ENCODE results near the gene PCDHB5. TPM values are rescaled to one million over a fixed set of nuclear protein-coding genes. Genes with fewer than 3 reads are reported as not detected.
A peak's percentile ranks its signal among the peaks of the same experiment; 100 is the strongest.
"Not testable (repeated sequence)": the region's sequence is repeated elsewhere in the genome, so short reads cannot be mapped to it uniquely, and the experiment has no call there.

Gene PCDHB5
- total and polyA plus RNA-seq, 2 of the 4 experiments (the other 2 are of a cell fraction), result 0.18 to 0.32 TPM

GRCh38 chr5:141150993-141151325, 16.0 kb downstream of the PCDHB5 start:
- Histone ChIP-seq H2BK20ac (ENCODE audit: low read depth, low read length) (no peak overlapping the region), H3K18ac (ENCODE audit: low read depth, low read length) (no peak overlapping the region), H3K9me3 (ENCODE audit: control insufficient read depth, insufficient read depth, low read length) (peaks cover 15% of the 10 kb centered on the region; the same call in 1 of the 2 replicates), H3K9ac (ENCODE audit: low read depth, low read length) (no peak overlapping the region), H4K8ac (ENCODE audit: low read depth in 2 of 2, low read length in 2 of 2) (no peak overlapping the region), H3K36me3 (ENCODE audit: control insufficient read depth, insufficient read depth, low read length) (no peaks in the 10 kb centered on the region), H3K27me3 (ENCODE audit: control insufficient read depth, insufficient read depth, low read length) (no peaks in the 10 kb centered on the region), H3K14ac (replicated peaks; ENCODE audit: low read depth, low read length) (no peak overlapping the region), H3K4me2 (ENCODE audit: low read depth, low read length) (no peak overlapping the region), H2BK5ac (ENCODE audit: low read depth, low read length, poor library complexity, severe bottlenecking) (no peak overlapping the region), H4K91ac (ENCODE audit: insufficient read depth, low read depth, low read length) (no peak overlapping the region), H2AK5ac (ENCODE audit: low read depth, low read length) (no peak overlapping the region), H3K23ac (ENCODE audit: low read depth, low read length) (no peak overlapping the region), H3K4me3 (ENCODE audit: insufficient read depth, low read depth, low read length) (no peak overlapping the region), H2AK9ac (replicated peaks; ENCODE audit: low read depth, low read length, poor library complexity) (no peak overlapping the region), H3K56ac (ENCODE audit: extremely low read depth, insufficient read depth, low read length) (no peak overlapping the region), H3K27ac (ENCODE audit: insufficient read depth, low read length) (no peak overlapping the region), H2AFZ (replicated peaks; ENCODE audit: low read length, poor library complexity) (peak overlapping the region; percentile 11), H3K4ac (ENCODE audit: low read depth, low read length) (no peak overlapping the region), H3K9me1 (ENCODE audit: insufficient read depth, low read length) (no peaks in the 10 kb centered on the region), H2BK15ac (ENCODE audit: low read depth, low read length) (no peak overlapping the region), H3K79me1 (ENCODE audit: low read depth in 1 of 2, low read length in 2 of 2) (no peaks in the 10 kb centered on the region), H4K5ac (ENCODE audit: low read depth, low read length) (no peak overlapping the region), H3K4me1 (ENCODE audit: control insufficient read depth, insufficient read depth, low read length) (no peaks in the 10 kb centered on the region), H4K20me1 (ENCODE audit: insufficient read depth, low read length) (no peaks in the 10 kb centered on the region), H2BK120ac (ENCODE audit: low read depth, low read length) (no peak overlapping the region)
- ATAC-seq (ENCODE audit: low read depth), result no peak
- in situ Hi-C loops (cut with MboI; ENCODE audit: low sequenced_read_pairs) (no loop called here), intact Hi-C loops (cut with micrococcal nuclease) (no loop called here), dilution Hi-C loops (cut with HindIII; ENCODE audit: low sequenced_read_pairs, unreplicated experiment) (no loop called here)
- 40% methylated on average over 6 of the region's 13 CpGs; no CpG with 5 or more reads in 1 of the 2 experiments for WGBS, 2 experiments (ENCODE audit: extremely low coverage in 2 of 2, insufficient read length in 1 of 2)
- POLR2A ChIA-PET (ENCODE audit: unreplicated experiment), result no interaction called here
- TF ChIP-seq RAD21 (IDR thresholded peaks at IDR 0.05; ENCODE audit: low read length) (no peak), MAZ (IDR thresholded peaks at IDR 0.05; ENCODE audit: borderline replicate concordance, low read depth, low read length) (no peak), MXI1 (IDR thresholded peaks at IDR 0.05; ENCODE audit: borderline replicate concordance, low read depth, low read length) (no peak), SMC3 (IDR thresholded peaks at IDR 0.05; ENCODE audit: low read depth, low read length) (no peak), RFX5 (IDR thresholded peaks at IDR 0.05; ENCODE audit: low read depth, low read length) (no peak), NFE2L2 (IDR thresholded peaks at IDR 0.05; ENCODE audit: low read depth, low read length) (no peak), FOS (IDR thresholded peaks at IDR 0.05; ENCODE audit: low read depth, low read length) (no peak), BHLHE40 (IDR thresholded peaks at IDR 0.05; ENCODE audit: low read depth, low read length) (no peak)
- TF ChIP-seq, protein P1, sequence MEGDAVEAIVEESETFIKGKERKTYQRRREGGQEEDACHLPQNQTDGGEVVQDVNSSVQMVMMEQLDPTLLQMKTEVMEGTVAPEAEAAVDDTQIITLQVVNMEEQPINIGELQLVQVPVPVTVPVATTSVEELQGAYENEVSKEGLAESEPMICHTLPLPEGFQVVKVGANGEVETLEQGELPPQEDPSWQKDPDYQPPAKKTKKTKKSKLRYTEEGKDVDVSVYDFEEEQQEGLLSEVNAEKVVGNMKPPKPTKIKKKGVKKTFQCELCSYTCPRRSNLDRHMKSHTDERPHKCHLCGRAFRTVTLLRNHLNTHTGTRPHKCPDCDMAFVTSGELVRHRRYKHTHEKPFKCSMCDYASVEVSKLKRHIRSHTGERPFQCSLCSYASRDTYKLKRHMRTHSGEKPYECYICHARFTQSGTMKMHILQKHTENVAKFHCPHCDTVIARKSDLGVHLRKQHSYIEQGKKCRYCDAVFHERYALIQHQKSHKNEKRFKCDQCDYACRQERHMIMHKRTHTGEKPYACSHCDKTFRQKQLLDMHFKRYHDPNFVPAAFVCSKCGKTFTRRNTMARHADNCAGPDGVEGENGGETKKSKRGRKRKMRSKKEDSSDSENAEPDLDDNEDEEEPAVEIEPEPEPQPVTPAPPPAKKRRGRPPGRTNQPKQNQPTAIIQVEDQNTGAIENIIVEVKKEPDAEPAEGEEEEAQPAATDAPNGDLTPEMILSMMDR (conservative IDR thresholded peaks at IDR 0.05; ENCODE audit: low read depth, low read length), result no peak
- CTCF ChIA-PET, result no interaction called here
- BruUV-seq (replicated peaks), result no TSS peak
- DNase-seq, result no peak

DNA sequence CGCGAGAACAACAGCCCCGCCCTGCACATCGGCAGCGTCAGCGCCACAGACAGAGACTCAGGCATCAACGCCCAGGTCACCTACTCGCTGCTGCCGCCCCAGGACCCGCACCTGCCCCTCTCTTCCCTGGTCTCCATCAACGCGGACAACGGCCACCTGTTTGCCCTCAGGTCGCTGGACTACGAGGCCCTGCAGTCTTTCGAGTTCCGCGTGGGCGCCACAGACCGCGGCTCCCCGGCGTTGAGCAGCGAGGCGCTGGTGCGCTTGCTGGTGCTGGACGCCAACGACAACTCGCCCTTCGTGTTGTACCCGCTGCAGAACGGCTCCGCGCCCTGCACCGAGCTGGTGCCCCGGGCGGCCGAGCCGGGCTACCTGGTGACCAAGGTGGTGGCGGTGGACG, 16.6 kb downstream of the PCDHB5 start:
- H3K79me1 ChIP-seq (ENCODE audit: low read depth in 1 of 2, low read length in 2 of 2); H3K4me2 ChIP-seq (ENCODE audit: low read depth, low read length); H3K4ac ChIP-seq (ENCODE audit: low read depth, low read length); DNase-seq; H3K9me1 ChIP-seq (ENCODE audit: insufficient read depth, low read length); H4K91ac ChIP-seq (ENCODE audit: insufficient read depth, low read depth, low read length); in situ Hi-C loops (cut with MboI; ENCODE audit: low sequenced_read_pairs); intact Hi-C loops (cut with micrococcal nuclease); H3K36me3 ChIP-seq (ENCODE audit: control insufficient read depth, insufficient read depth, low read length); H3K4me3 ChIP-seq (ENCODE audit: insufficient read depth, low read depth, low read length); H3K27me3 ChIP-seq (ENCODE audit: control insufficient read depth, insufficient read depth, low read length); H2BK120ac ChIP-seq (ENCODE audit: low read depth, low read length); H2BK15ac ChIP-seq (ENCODE audit: low read depth, low read length); ATAC-seq (ENCODE audit: low read depth); H4K8ac ChIP-seq (ENCODE audit: low read depth in 2 of 2, low read length in 2 of 2); H4K20me1 ChIP-seq (ENCODE audit: insufficient read depth, low read length); H3K27ac ChIP-seq (ENCODE audit: insufficient read depth, low read length); H2AFZ ChIP-seq (replicated peaks; ENCODE audit: low read length, poor library complexity); H2BK20ac ChIP-seq (ENCODE audit: low read depth, low read length); POLR2A ChIA-PET (ENCODE audit: unreplicated experiment); BruUV-seq (replicated peaks); H3K18ac ChIP-seq (ENCODE audit: low read depth, low read length); H3K4me1 ChIP-seq (ENCODE audit: control insufficient read depth, insufficient read depth, low read length); CTCF ChIA-PET; H2AK5ac ChIP-seq (ENCODE audit: low read depth, low read length); dilution Hi-C loops (cut with HindIII; ENCODE audit: low sequenced_read_pairs, unreplicated experiment); H2AK9ac ChIP-seq (replicated peaks; ENCODE audit: low read depth, low read length, poor library complexity); H3K14ac ChIP-seq (replicated peaks; ENCODE audit: low read depth, low read length); H3K23ac ChIP-seq (ENCODE audit: low read depth, low read length); H4K5ac ChIP-seq (ENCODE audit: low read depth, low read length); H2BK5ac ChIP-seq (ENCODE audit: low read depth, low read length, poor library complexity, severe bottlenecking); H3K9ac ChIP-seq (ENCODE audit: low read depth, low read length); H3K56ac ChIP-seq (ENCODE audit: extremely low read depth, insufficient read depth, low read length): not testable (repeated sequence)
- H3K9me3 ChIP-seq (ENCODE audit: control insufficient read depth, insufficient read depth, low read length), result peaks cover 19% of the 10 kb centered on the region; the same call in 1 of the 2 replicates
- no CpG with 5 or more reads among the region's 41 CpGs for WGBS, 2 experiments (ENCODE audit: extremely low coverage in 2 of 2, insufficient read length in 1 of 2)
